ENCODE measurements around the gene SF3B3. TPM values are rescaled to one million over a fixed set of nuclear protein-coding genes. Genes with fewer than 3 reads are reported as not detected.
A peak's percentile ranks its signal among the peaks of the same experiment; 100 is the strongest.

The SF3B3 gene
- total RNA-seq, 1 donor from 2014 or later: 182 TPM

GRCh38 chr16:70483426-70483825, 40.2 kb upstream of the SF3B3 start:
- Mint-ChIP-seq H3K4me3 (ENCODE audit: unreplicated experiment) (no peak overlapping the region), H3K9me3 (ENCODE audit: low read depth) (no peaks in the 10 kb centered on the region), H3K27ac (ENCODE audit: unreplicated experiment) (peak overlapping the region; percentile 65), H3K4me1 (ENCODE audit: low read depth) (peaks cover 22% of the 10 kb centered on the region), H3K36me3 (ENCODE audit: low read depth) (peaks cover 8% of the 10 kb centered on the region), H3K27me3 (ENCODE audit: low read depth) (no peaks in the 10 kb centered on the region)
- TF ChIP-seq CTCF (IDR thresholded peaks at IDR 0.05): no peak
- DNase-seq (ENCODE audit: low spot score): no peak

- peaks cover 14% of the 10 kb centered on the region for H3K4me1 Mint-ChIP-seq (ENCODE audit: low read depth)
- no peaks in the 10 kb centered on the region for H3K27me3 Mint-ChIP-seq (ENCODE audit: low read depth)
- TF ChIP-seq CTCF (IDR thresholded peaks at IDR 0.05): no peak
- no peak for DNase-seq (ENCODE audit: low spot score)
- H3K9me3 Mint-ChIP-seq (ENCODE audit: low read depth): no peaks in the 10 kb centered on the region
- no peak overlapping the region for H3K4me3 Mint-ChIP-seq (ENCODE audit: unreplicated experiment)
- no peak overlapping the region for H3K27ac Mint-ChIP-seq (ENCODE audit: unreplicated experiment)
- peaks cover 11% of the 10 kb centered on the region for H3K36me3 Mint-ChIP-seq (ENCODE audit: low read depth)
These were observed 38.7 kb upstream of the SF3B3 start for GRCh38 chr16:70484867-70485266.

- H3K4me1 Mint-ChIP-seq (ENCODE audit: low read depth): no peaks in the 10 kb centered on the region
- no peak for TF ChIP-seq CTCF (IDR thresholded peaks at IDR 0.05)
- H3K9me3 Mint-ChIP-seq (ENCODE audit: low read depth): no peaks in the 10 kb centered on the region
- peak overlapping the region; percentile 12 for H3K27ac Mint-ChIP-seq (ENCODE audit: unreplicated experiment)
- no peaks in the 10 kb centered on the region for H3K27me3 Mint-ChIP-seq (ENCODE audit: low read depth)
- no peak for DNase-seq (ENCODE audit: low spot score)
- H3K36me3 Mint-ChIP-seq (ENCODE audit: low read depth): peaks cover 28% of the 10 kb centered on the region
- no peak overlapping the region for H3K4me3 Mint-ChIP-seq (ENCODE audit: unreplicated experiment)
These were observed 33.4 kb upstream of the SF3B3 start for GRCh38 chr16:70490261-70490660.

GRCh38 chr16:70493802-70494201, 29.8 kb upstream of the SF3B3 start:
- no peaks in the 10 kb centered on the region for H3K27me3 Mint-ChIP-seq (ENCODE audit: low read depth)
- no peaks in the 10 kb centered on the region for H3K4me1 Mint-ChIP-seq (ENCODE audit: low read depth)
- no peak overlapping the region for H3K4me3 Mint-ChIP-seq (ENCODE audit: unreplicated experiment)
- DNase-seq (ENCODE audit: low spot score): no peak
- H3K27ac Mint-ChIP-seq (ENCODE audit: unreplicated experiment): no peak overlapping the region
- H3K9me3 Mint-ChIP-seq (ENCODE audit: low read depth): no peaks in the 10 kb centered on the region
- no peak for TF ChIP-seq CTCF (IDR thresholded peaks at IDR 0.05)
- peaks cover 32% of the 10 kb centered on the region for H3K36me3 Mint-ChIP-seq (ENCODE audit: low read depth)

GRCh38 chr16:70494202-70494770, 29.3 kb upstream of the SF3B3 start:
- no peak for TF ChIP-seq CTCF (IDR thresholded peaks at IDR 0.05)
- Mint-ChIP-seq H3K27ac (ENCODE audit: unreplicated experiment) (no peak overlapping the region), H3K9me3 (ENCODE audit: low read depth) (no peaks in the 10 kb centered on the region), H3K4me1 (ENCODE audit: low read depth) (no peaks in the 10 kb centered on the region), H3K36me3 (ENCODE audit: low read depth) (peaks cover 32% of the 10 kb centered on the region), H3K4me3 (ENCODE audit: unreplicated experiment) (no peak overlapping the region), H3K27me3 (ENCODE audit: low read depth) (no peaks in the 10 kb centered on the region)
- DNase-seq (ENCODE audit: low spot score): no peak
